Measurements from ENCODE around the gene C12orf57. TPM values are rescaled to one million over a fixed set of nuclear protein-coding genes. Genes with fewer than 3 reads are reported as not detected.

The C12orf57 gene
- polyA plus RNA-seq, 2 of the 4 experiments (the other 2 are of a cell fraction) = 261 to 466 TPM

DNA sequence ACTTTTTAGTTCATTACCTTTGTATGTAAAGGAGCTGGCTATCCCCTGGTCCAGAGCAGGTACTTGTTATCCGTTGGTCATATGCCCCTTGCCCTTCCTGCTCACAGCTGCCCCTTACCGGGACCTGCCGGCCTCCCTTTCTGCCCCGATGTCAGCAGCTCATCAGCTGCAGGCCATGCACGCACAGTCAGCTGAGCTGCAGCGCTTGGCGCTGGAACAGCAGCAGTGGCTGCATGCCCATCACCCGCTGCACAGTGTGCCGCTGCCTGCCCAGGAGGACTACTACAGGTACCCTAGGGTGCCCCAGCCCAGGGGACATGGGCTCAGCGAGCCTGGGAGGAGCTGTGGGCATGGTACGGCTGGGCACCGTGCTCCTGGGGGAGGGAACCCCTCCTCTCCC is 2.6 kb upstream of the C12orf57 start:
- 91% methylated on average over 11 of the region's 12 CpGs for WGBS (ENCODE audit: missing lambda C conversion rate)
- H3K9me3 ChIP-seq = no peaks in the 10 kb centered on the region
- ATAC-seq = no peak
- ChIA-PET POLR2A (interaction anchor here (1.4 kb wide), 1 partner anchor 16 kb away, joined by 4 read pairs; no protein-coding TSS in a partner anchor), CTCF (interaction anchor here (0.6 to 22.6 kb wide), 7 partner anchors 11 to 80 kb away, joined by 3 to 370 read pairs (median 23); partner anchors contain the start of genes ATN1, SPSB2 and TPI1)
- TF ChIP-seq, protein P1, sequence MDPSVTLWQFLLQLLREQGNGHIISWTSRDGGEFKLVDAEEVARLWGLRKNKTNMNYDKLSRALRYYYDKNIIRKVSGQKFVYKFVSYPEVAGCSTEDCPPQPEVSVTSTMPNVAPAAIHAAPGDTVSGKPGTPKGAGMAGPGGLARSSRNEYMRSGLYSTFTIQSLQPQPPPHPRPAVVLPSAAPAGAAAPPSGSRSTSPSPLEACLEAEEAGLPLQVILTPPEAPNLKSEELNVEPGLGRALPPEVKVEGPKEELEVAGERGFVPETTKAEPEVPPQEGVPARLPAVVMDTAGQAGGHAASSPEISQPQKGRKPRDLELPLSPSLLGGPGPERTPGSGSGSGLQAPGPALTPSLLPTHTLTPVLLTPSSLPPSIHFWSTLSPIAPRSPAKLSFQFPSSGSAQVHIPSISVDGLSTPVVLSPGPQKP (IDR thresholded peaks at IDR 0.05; ENCODE audit: low read depth, low read length) = no peak
- TF ChIP-seq, protein P2, sequence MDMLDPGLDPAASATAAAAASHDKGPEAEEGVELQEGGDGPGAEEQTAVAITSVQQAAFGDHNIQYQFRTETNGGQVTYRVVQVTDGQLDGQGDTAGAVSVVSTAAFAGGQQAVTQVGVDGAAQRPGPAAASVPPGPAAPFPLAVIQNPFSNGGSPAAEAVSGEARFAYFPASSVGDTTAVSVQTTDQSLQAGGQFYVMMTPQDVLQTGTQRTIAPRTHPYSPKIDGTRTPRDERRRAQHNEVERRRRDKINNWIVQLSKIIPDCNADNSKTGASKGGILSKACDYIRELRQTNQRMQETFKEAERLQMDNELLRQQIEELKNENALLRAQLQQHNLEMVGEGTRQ (IDR thresholded peaks at IDR 0.05) = no peak
- TF ChIP-seq KDM5A (IDR thresholded peaks at IDR 0.05) (no peak), SMC3 (IDR thresholded peaks at IDR 0.05) (no peak), FOSB (CRISPR knock-in tag; IDR thresholded peaks at IDR 0.05) (no peak)
- TF ChIP-seq, protein P3, sequence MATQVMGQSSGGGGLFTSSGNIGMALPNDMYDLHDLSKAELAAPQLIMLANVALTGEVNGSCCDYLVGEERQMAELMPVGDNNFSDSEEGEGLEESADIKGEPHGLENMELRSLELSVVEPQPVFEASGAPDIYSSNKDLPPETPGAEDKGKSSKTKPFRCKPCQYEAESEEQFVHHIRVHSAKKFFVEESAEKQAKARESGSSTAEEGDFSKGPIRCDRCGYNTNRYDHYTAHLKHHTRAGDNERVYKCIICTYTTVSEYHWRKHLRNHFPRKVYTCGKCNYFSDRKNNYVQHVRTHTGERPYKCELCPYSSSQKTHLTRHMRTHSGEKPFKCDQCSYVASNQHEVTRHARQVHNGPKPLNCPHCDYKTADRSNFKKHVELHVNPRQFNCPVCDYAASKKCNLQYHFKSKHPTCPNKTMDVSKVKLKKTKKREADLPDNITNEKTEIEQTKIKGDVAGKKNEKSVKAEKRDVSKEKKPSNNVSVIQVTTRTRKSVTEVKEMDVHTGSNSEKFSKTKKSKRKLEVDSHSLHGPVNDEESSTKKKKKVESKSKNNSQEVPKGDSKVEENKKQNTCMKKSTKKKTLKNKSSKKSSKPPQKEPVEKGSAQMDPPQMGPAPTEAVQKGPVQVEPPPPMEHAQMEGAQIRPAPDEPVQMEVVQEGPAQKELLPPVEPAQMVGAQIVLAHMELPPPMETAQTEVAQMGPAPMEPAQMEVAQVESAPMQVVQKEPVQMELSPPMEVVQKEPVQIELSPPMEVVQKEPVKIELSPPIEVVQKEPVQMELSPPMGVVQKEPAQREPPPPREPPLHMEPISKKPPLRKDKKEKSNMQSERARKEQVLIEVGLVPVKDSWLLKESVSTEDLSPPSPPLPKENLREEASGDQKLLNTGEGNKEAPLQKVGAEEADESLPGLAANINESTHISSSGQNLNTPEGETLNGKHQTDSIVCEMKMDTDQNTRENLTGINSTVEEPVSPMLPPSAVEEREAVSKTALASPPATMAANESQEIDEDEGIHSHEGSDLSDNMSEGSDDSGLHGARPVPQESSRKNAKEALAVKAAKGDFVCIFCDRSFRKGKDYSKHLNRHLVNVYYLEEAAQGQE (IDR thresholded peaks at IDR 0.05) = no peak
- TF ChIP-seq, protein P4, sequence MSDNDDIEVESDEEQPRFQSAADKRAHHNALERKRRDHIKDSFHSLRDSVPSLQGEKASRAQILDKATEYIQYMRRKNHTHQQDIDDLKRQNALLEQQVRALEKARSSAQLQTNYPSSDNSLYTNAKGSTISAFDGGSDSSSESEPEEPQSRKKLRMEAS (IDR thresholded peaks at IDR 0.05) = no peak
- H3K4me1 ChIP-seq = peaks cover 44% of the 10 kb centered on the region
- FAIRE-seq = no peak
- H3K4me2 ChIP-seq = no peak overlapping the region
- H3K4me3 ChIP-seq = no peak overlapping the region
- H3K27ac ChIP-seq = no peak overlapping the region
- no peak for DNase-seq (ENCODE audit: low read depth in 1 of 2, low spot score in 1 of 2)

DNA sequence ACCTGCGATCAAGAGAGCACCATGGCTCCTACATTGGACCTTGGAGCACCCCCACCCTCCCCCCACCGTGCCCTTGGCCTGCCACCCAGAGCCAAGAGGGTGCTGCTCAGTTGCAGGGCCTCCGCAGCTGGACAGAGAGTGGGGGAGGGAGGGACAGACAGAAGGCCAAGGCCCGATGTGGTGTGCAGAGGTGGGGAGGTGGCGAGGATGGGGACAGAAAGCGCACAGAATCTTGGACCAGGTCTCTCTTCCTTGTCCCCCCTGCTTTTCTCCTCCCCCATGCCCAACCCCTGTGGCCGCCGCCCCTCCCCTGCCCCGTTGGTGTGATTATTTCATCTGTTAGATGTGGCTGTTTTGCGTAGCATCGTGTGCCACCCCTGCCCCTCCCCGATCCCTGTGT is 2.0 kb upstream of the C12orf57 start:
- Histone ChIP-seq H3K9me3 (no peaks in the 10 kb centered on the region), H3K27ac (no peak overlapping the region), H3K4me2 (no peak overlapping the region), H3K4me3 (no peak overlapping the region), H3K4me1 (peaks cover 42% of the 10 kb centered on the region)
- TF ChIP-seq CEBPB (IDR thresholded peaks at IDR 0.05) (no peak), HOXA7 (CRISPR knock-in tag; IDR thresholded peaks at IDR 0.05) (no peak), KDM5A (IDR thresholded peaks at IDR 0.05) (no peak)
- no peak for FAIRE-seq
- CTCF ChIA-PET = interaction anchor here (1.0 to 22.6 kb wide), 7 partner anchors 11 to 75 kb away, joined by 3 to 370 read pairs (median 64); partner anchors contain the start of genes ATN1, SPSB2 and TPI1
- 72% methylated on average over 12 of the region's 12 CpGs for WGBS (ENCODE audit: missing lambda C conversion rate)
- POLR2A ChIA-PET = interaction anchor here (1.4 to 6.1 kb wide), 2 partner anchors 16 to 21 kb away, joined by 4 to 174 read pairs; no protein-coding TSS in a partner anchor
- no peak for DNase-seq (ENCODE audit: low read depth in 1 of 2, low spot score in 1 of 2)
- no peak for ATAC-seq

DNA sequence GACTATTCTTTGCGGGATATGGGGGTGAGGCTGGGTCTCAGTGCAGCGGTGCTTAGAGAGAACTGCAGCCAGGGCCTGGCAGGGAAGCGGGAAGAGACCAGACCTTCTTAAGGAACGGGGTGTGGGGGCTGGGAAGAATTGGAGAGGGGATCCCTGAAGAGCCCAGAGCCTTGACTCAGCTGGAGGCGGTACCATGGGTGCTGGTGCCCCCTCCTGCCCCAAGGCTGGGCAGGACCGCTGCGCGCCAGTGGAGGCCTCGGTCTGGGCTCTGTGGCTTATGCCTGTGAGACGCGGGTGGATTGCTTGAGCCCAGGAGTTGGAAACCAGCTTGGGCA is 1.5 kb upstream of the C12orf57 start:
- no peaks in the 10 kb centered on the region for H3K9me3 ChIP-seq
- CTCF ChIA-PET = interaction anchor here (6.1 to 22.6 kb wide), 4 partner anchors 15 to 72 kb away, joined by 23 to 370 read pairs (median 217); partner anchors contain the start of genes ATN1, SPSB2 and TPI1
- peak overlapping the region in 1 of 2 experiments; percentile 90; a peak in 2 of 6 replicates for H3K27ac ChIP-seq
- TF ChIP-seq TP53 (CRISPR knock-in tag; IDR thresholded peaks at IDR 0.05) (no peak), FOSB (CRISPR knock-in tag; IDR thresholded peaks at IDR 0.05) (no peak; the same call in 1 of the 2 replicates), HEYL (CRISPR knock-in tag; IDR thresholded peaks at IDR 0.05) (no peak), GATA3 (IDR thresholded peaks at IDR 0.05; ENCODE audit: borderline replicate concordance) (no peak), HOXB13 (CRISPR knock-in tag; IDR thresholded peaks at IDR 0.05; ENCODE audit: low read depth) (no peak), MYC (IDR thresholded peaks at IDR 0.05; ENCODE audit: borderline replicate concordance, low read length) (no peak), JUN (IDR thresholded peaks at IDR 0.05) (no peak), HOXB5 (CRISPR knock-in tag; IDR thresholded peaks at IDR 0.05) (no peak), FOXS1 (CRISPR knock-in tag; IDR thresholded peaks at IDR 0.05) (no peak)
- TF ChIP-seq, protein P5, sequence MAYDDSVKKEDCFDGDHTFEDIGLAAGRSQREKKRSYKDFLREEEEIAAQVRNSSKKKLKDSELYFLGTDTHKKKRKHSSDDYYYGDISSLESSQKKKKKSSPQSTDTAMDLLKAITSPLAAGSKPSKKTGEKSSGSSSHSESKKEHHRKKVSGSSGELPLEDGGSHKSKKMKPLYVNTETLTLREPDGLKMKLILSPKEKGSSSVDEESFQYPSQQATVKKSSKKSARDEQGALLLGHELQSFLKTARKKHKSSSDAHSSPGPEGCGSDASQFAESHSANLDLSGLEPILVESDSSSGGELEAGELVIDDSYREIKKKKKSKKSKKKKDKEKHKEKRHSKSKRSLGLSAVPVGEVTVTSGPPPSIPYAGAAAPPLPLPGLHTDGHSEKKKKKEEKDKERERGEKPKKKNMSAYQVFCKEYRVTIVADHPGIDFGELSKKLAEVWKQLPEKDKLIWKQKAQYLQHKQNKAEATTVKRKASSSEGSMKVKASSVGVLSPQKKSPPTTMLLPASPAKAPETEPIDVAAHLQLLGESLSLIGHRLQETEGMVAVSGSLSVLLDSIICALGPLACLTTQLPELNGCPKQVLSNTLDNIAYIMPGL (CRISPR knock-in tag; IDR thresholded peaks at IDR 0.05; ENCODE audit: borderline replicate concordance) = no peak
- TF ChIP-seq, protein P6, sequence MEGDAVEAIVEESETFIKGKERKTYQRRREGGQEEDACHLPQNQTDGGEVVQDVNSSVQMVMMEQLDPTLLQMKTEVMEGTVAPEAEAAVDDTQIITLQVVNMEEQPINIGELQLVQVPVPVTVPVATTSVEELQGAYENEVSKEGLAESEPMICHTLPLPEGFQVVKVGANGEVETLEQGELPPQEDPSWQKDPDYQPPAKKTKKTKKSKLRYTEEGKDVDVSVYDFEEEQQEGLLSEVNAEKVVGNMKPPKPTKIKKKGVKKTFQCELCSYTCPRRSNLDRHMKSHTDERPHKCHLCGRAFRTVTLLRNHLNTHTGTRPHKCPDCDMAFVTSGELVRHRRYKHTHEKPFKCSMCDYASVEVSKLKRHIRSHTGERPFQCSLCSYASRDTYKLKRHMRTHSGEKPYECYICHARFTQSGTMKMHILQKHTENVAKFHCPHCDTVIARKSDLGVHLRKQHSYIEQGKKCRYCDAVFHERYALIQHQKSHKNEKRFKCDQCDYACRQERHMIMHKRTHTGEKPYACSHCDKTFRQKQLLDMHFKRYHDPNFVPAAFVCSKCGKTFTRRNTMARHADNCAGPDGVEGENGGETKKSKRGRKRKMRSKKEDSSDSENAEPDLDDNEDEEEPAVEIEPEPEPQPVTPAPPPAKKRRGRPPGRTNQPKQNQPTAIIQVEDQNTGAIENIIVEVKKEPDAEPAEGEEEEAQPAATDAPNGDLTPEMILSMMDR (IDR thresholded peaks at IDR 0.05) = no peak
- ATAC-seq (no peak), DNase-seq (ENCODE audit: low read depth in 1 of 2, low spot score in 1 of 2) (no peak), FAIRE-seq (no peak)
- POLR2A ChIA-PET = interaction anchor here (0.6 to 6.1 kb wide), 3 partner anchors 20 to 70 kb away, joined by 3 to 174 read pairs (median 30); partner anchors contain the start of gene SPSB2
- no peak overlapping the region for H3K4me3 ChIP-seq
- H3K4me2 ChIP-seq = no peak overlapping the region
- H3K4me1 ChIP-seq = peaks cover 42% of the 10 kb centered on the region
- 93% methylated on average over 9 of the region's 11 CpGs for WGBS (ENCODE audit: missing lambda C conversion rate)

All from A549 (cell line).